ENCODE results near the gene USP6NL.

USP6NL gene

DNA sequence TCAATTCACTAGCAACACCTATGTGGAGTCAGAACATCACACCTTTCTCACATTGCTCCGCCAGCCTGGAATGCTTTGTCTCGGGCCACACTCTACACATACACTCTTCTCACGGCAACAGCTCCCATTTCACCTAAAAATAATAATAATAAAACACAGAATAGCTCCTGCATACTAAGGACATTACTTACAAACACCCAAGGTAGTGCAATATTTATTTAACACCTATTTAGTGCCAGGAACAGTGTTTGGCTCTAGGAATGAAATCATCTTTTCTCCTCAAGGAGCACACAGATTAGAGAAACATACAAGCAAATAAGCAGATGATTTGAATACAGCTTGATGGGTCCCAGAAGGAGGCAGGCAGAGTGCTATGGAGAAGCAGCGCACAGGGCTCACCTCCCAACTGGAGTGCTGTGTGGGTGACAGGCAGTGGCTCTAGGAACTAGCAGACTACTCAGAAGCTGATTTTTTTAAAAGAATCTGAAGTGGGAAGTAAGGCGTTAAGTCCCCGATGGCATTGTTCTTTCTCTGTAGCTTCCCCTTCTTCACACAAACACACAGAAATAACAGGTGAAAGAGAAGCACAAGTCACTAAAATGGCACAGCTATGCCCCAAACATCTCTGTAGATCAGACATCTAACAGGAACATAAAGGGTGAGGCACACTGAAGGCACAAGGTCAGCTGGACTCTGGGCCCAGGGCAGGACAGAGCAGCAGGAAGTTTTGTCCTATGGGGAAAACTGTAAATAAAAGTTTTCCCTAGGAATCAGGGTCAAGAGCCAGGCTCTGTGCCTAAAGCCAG, 16.7 kb downstream of the USP6NL start:
- no peak for DNase-seq (ENCODE audit: extremely low read depth in 1 of 2, low read depth in 1 of 2)

DNA sequence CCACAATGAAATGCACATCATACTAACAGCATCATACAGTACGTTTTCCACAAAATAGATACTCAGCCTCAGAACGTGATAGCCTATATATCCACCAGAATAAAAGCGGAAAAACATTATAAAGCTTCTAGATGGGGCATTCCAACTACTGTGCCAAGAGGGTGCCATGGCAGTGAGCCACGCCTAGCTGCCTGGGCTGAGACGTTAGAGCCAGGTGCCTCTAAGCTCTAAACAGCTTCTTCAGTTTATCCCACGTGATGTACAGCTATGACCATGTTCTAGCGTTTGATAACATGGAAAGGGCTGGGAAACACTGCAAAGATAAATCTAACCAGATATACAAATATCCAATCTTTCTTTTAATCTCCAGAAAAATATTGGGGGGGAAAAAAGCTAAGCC, 17.8 kb downstream of the USP6NL start:
- DNase-seq (ENCODE audit: extremely low read depth in 1 of 2, low read depth in 1 of 2): no peak

DNA sequence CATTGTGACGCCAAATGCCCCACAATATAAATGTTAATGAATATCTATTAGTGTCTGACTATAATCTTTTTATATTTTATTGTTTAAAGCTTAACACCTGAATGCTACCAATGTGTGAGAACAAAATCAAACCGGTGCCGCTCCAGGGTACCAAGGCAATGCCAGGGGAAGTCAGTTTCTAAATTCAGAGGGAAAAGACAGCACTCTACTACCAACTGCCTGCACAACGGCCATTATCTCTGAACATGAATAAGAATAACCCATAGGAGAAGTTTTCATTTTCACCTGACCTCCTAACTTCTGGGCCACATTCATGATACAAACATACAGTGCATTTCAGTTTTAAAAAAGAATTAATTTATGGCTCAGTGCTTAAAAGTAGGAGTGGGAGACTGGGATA, 21.7 kb downstream of the USP6NL start:
- no peak for DNase-seq (ENCODE audit: extremely low read depth in 1 of 2, low read depth in 1 of 2)

DNA sequence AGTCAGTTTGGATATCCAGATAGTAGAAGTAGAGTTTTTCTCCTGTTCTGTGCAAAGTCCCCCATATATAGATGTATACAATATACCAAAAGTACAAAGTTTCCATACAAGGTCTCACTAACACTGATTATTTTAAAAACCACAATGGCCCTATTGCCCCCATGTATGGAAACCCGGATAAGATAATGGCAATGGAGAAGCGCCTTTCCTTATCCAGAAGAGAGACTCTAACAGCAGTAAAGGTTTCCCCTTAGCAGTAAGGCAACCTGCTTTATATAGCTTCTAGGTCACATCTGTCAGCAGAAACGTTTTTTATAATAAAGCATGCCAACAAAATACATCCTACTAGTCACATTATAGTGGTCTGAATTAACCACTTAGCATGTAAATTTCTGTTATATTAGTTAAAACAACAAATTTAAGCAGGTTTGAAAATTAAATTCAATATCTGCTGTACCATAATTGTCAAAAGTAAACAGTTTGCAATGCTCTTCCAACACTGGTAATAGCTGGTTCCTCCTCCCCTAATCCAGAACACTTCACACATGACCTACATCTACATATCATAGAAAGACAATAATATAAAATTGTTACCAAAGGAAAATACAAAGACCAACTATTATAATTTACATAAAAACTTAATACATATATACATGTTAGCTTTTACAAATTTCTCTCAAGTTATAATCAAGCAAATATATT, 22.4 kb downstream of the USP6NL start:
- DNase-seq (ENCODE audit: extremely low read depth in 1 of 2, low read depth in 1 of 2): no peak

DNA sequence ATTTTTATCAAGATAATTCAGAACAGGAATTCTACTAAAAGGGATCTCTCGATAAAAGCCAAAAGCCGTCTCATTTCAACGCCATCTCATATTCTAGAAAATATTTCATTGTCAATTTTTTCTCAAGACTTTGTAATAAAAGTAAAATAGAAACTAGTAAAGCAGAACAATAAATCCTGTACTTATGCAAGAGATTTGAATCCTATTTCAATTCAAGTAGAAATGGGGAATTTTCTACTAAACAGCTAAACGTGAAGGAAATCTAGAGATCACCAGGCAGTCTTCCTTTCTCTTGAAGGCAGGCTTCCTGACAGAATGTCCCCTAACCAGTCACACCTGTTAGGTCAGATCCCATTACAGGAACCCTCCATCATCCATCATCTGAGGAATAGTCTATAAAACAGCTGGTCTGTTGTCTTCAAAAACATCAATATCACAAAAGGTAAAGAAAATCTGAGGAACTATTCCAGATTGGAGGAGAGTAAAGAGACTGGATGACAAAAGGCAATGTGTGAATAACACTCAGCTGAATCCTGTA, 23.7 kb downstream of the USP6NL start:
- DNase-seq (ENCODE audit: extremely low read depth in 1 of 2, low read depth in 1 of 2): no peak

DNA sequence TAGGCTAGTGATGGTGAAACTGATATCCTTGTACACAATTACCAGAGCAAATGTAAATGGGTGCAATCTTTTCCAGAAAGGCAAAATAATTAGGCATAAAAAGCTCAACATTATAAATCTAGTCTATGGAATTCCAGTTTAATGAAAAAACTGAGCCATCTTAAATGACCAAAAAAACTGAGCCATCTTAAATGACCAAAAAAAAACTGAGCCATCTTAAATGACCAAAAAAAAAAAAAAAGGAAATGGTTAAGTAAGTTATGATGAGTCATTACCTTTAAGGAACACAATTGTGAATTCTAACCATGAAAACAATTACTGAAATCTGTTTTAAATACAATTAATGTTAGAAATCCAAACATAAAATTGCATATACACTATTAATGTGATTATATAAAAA, 25.3 kb downstream of the USP6NL start:
- no peak for DNase-seq (ENCODE audit: extremely low read depth in 1 of 2, low read depth in 1 of 2)

DNA sequence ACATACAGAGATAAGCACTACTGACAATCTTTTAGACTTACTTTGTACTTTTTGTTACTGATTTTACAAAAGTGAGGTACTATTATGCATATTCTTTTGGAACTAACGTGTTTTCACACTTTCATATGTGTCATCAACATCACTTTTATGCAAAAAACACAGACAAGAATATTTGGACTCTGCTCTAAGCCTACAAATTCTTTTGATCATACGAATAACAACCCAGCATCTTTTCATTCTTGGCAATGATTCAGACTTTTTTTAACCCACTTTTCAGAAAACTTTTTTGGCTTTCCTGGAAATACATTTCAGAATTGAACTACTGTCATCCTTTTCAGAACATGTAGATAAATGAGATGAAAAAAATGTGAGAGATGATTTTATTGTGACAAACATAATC, 30.2 kb downstream of the USP6NL start:
- DNase-seq (ENCODE audit: extremely low read depth in 1 of 2, low read depth in 1 of 2): no peak

DNA sequence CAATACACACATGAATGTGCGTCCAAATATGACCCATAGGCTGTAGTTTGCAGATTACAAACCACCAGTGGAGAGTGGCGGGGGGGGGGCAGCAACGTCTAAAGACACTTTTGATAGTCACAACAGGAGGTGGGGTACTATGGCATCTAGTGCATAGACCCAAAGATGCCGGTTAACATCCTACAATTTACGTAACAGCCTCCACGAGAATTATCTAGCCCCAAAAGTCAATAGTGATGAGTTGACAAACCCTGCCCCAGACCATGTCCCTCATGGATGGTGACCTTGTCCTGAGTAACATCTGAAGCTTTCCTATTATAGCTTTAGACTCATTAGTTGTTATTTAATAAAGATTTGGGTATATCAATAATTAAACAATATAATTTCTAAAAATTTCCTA, 31.6 kb downstream of the USP6NL start:
- DNase-seq (ENCODE audit: extremely low read depth in 1 of 2, low read depth in 1 of 2): no peak

DNA sequence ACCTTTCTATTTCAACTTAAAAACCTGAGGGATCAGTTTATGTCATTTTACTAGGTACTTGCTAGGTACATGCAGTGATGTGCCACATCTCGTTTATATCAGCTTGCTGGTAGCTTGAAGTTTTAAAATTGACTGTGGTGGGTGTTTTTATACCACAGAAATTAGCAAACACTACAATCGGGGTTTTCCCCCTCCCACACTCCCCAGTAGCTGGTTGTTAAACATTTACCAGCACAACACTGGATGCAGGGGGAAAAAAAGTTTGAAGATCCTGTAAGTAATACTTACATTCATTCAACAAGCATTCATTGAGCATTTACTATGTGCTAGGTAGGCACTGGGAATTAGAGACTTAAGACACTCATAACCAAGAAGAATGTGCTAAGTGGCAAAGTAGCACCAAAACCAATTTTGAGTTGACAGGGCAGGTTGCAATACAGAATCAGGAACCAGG, 32.6 kb downstream of the USP6NL start:
- peak; percentile 8 to 32 for DNase-seq (ENCODE audit: extremely low read depth in 1 of 2, low read depth in 1 of 2)

DNA sequence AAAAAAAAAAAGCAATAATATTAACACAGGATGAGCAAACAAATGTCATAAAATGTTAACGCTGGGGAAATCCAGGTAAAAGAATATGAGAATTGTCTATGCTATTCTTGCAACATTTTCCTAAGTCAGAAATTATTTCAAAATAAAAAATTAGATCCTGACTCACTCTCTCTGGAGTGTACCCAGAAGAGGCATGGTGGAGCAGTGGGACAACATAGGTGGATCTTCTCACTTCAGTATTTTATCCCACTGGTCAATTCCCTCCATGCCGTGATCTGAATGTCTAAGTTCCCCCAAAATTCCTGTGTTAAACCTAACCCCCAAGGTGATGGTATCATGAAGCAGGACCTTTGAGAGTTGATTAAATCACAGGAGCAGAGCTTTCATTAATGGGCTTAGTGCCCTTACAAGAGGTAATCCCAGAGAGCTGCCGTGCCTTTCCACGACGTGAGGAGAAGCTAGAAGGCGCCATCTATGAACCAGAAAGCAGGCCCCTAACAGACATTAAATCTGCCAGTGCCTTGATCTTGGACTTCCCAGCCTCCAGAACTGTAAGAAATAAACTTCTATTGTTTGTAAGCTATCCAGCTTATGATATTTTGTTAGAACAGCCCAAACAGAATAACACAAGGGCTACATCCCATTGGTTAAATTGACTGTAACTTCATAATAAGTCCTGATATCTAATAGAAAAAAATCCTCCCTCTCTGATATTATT, 35.2 kb downstream of the USP6NL start:
- no peak for DNase-seq (ENCODE audit: extremely low read depth in 1 of 2, low read depth in 1 of 2)

DNA sequence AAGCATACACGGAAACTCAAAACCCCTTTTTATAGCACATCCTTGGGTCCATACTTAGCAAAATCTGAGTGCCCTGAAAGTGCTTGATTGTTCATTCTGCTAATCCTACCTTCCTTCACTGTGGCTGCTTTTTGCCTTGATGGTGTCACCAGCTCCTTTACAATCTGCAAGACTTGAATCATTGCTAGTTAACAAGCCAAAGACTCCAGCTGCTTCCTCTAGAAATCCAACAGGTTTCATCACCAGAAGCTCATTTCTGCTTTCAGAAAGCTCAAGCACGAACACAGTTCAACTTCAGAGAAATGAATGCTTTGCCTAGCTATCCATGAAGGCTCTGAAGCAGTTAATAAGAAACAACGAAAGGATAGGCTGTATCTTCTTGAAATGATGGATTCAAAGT, 38.0 kb downstream of the USP6NL start:
- DNase-seq (ENCODE audit: extremely low read depth in 1 of 2, low read depth in 1 of 2): no peak

DNA sequence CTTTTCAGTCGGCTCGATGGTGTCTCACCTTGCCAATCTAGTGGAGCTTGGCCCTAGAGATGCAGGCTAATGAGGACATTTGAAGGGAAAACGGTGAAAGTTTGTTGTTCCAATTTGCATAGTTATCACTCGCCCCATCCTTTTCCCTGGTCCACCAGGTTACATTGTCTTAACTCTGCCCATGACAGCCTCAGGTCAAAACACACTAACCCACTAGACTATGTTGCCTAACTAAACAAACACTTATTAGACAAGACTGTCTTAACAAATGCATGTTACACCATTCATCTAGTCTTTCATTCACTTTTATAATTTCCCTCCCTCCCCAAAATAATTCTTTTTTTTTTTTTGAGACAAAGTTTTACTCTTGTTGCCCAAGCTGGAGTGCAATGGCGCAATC, 40.7 kb downstream of the USP6NL start:
- no peak for DNase-seq (ENCODE audit: extremely low read depth in 1 of 2, low read depth in 1 of 2)

DNA sequence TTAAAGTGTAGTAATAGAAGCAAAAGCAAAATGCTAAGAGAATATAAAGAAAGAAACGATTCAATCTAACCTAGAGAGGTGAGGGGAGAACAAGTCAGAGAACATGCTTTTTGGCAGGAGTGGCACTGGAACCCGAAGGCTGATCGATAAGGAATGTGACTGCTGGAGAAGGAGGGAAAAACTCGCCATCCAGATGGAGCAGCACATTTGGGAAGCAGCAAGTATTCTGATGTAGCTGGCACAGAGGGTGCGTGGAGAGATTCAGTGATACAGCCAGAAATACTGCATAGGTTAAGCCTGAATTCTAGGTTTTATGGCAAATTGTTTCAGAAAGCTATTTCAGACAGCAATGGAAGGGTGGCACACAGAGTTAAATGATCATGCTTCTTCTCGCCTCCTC, 42.0 kb downstream of the USP6NL start:
- no peak for DNase-seq (ENCODE audit: extremely low read depth in 1 of 2, low read depth in 1 of 2)

DNA sequence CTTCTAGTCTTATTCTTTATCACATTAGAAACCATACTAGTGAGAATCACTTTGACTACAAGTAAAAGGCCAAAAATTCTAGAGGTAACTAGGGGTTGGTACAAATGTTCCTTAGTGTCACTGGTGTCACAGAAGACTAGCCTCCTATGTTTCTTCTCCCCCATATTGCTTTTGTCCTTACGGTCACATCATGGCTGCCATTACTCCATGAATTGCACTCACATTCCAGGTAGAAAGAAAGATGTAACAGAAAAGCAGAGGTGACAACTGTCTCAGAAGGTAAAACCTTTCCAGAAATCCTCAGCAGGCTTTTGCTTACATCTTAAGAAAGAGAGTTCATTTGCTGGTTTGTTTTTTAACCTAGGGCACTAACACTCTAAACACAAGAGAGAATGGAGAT, 42.9 kb downstream of the USP6NL start:
- no peak for DNase-seq (ENCODE audit: extremely low read depth in 1 of 2, low read depth in 1 of 2)

DNA sequence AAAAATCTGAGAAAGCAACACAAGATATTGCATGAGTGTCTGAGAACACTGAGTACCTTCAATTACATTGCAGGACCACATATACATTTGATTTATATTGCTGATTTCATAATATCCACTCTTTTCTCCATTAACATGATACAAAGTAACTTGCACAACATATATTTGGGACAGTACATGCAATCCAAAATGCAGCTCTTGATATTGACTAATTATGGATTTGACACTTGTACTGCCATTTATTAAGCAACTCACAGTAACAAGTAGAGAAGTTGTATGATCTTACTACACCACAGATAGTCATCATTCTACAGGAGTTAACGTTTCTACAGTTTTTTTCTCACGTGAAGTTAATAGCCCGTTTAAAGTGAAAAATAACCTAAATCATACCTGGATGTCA, 46.7 kb downstream of the USP6NL start:
- DNase-seq (ENCODE audit: extremely low read depth in 1 of 2, low read depth in 1 of 2): no peak

DNA sequence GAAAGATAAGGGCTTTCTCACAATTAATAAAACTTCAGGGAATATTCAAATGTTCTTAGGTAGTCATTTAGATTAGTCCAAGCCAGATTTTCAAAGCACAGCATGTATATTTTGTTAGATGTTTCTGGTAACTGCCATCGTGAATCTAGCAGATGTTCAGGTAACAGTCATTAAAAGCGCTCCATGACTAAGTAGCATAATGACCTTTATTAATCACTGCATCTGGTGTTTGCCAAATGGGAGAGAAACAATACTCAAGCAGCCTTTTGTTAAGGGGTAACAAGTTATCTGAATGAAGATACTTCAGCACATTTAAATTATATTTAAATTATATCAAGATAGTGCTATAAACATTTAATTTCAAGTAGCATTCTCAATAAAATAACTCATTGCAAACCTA, 47.5 kb downstream of the USP6NL start:
- no peak for DNase-seq (ENCODE audit: extremely low read depth in 1 of 2, low read depth in 1 of 2)

DNA sequence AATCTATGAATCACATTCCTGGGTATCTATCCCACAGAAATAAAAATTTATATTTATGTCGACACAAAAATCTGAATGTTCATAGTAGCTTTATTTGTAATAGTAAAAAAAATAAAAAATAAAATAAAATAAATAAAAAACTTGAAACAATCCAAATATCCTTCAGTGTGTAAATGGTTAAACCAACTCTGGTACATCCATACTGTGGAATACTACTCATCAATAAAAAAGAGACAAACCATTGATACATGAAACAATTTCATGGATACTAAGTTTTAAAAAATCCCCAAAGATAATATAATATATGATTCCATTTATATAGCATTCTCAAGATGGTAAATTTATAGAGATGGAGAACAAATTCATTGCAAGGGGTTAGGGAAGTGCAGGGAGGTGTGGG, 48.6 kb downstream of the USP6NL start:
- DNase-seq (ENCODE audit: extremely low read depth in 1 of 2, low read depth in 1 of 2): no peak

DNA sequence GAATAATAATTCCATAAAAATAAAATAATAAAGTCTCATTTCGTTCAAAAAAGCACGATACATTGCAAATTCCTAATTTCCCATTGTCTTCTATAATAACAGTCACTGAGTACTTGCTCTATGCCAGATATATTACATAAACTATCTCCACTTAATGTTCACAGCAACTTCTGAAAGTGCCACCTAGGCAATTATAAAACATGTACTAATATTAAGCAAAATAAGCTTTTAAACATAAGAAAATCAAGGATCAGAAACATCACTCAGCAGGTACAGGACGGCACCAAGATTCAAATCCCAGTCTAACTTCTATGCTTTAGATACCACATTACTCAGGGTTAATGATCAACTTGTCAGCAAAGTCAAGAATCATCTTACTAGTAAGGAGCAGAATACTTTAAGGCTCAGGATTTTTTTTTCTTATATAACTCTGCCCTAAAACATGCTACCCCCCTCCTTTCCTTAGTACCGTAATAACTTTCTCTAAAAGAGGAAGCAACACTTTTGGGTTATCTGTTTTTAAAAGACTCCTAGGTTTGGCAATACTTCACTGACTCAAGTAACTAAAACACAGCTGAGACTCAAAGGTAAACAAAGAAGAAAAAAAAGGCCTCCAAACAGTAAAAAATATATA, 51.3 kb downstream of the USP6NL start:
- DNase-seq (ENCODE audit: extremely low read depth in 1 of 2, low read depth in 1 of 2): no peak

DNA sequence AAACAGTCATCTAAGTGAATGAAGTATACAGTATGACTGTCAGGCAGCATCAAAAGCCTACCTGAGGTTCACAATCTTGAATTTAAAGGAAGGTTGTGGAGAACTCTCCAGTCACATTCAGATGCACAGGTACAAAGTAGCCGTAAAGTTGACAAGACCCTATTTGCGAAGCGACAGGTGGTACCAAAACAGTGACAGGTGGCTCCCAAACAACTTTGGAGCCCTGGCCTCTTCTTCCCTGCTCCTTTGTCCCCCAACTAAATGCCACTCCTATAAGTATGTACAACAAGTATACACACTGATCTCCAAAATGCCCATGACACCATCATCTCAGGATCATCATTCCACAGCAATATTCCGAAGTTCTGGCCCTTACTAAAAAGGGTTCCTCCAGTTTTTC, 53.5 kb downstream of the USP6NL start:
- no peak for DNase-seq (ENCODE audit: extremely low read depth in 1 of 2, low read depth in 1 of 2)

DNA sequence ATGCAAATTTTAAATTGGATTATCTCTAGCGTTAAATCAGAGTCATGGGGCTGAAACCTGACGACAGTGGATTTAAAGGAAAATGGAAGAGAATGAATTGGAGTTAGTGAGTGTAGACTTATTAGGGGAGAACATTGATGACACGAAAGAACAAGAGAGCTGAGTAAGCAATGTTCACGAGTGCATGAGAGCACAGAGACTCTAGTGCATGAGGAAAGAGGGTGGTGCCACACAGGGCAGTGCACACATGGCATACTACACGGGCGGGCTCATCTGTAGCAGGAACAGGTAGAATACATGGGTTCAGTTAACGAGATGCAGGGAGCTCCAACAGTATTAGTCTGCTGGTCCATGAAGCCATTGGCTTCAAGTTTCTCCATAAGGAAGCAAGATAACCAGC, 53.9 kb downstream of the USP6NL start:
- no peak for DNase-seq (ENCODE audit: extremely low read depth in 1 of 2, low read depth in 1 of 2)

DNA sequence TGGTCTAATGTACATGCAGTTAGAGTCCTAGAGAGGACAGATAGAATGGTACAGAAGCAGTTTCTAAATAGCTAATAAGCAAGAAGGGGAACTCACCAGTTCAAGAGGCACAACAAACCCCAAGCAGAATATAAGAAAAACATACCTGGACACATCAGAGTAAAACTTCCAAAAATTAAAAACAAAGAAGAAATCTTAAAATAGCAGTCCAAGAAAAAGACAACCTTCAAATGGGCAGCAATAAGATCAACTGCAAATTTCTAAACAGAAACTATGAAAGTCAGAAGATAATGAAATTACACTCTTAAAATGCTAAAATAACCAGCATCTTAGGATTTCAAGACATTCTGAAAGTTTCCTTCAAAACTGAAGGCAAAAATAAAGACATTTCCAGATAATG, 55.9 kb downstream of the USP6NL start:
- no peak for DNase-seq (ENCODE audit: extremely low read depth in 1 of 2, low read depth in 1 of 2)
